ENCODE results near the gene EFEMP2. TPM values are rescaled to one million over a fixed set of nuclear protein-coding genes. Genes with fewer than 3 reads are reported as not detected.

EFEMP2 gene
- polyA plus RNA-seq, 1 donor (not counting 4 experiments of a cell fraction or from before 2014, with no cell fraction given), result 4.8 TPM

GRCh38 chr11:65854852-65855837 lies 17.5 kb downstream of the EFEMP2 start:
- Histone ChIP-seq H3K27me3 (ENCODE audit: control insufficient read depth, extremely low read depth, insufficient read depth, low read length) (no peaks in the 10 kb centered on the region), H3K9ac (ENCODE audit: control insufficient read depth, extremely low read depth, insufficient read depth, low read length) (no peak overlapping the region), H3K4me3 (ENCODE audit: control insufficient read depth in 2 of 3, extremely low read depth in 1 of 3, insufficient read depth in 2 of 3, low read depth in 1 of 3, low read length in 3 of 3) (no peak overlapping the region), H2AFZ (ENCODE audit: control insufficient read depth, low read length) (no peak overlapping the region), H3K36me3 (ENCODE audit: control insufficient read depth in 2 of 2, extremely low read depth in 1 of 2, insufficient read depth in 2 of 2, low read length in 2 of 2) (peaks cover 35 to 46% of the 10 kb centered on the region in 2 experiments), H4K20me1 (ENCODE audit: control insufficient read depth, extremely low read depth, insufficient read depth, low read length) (peaks cover 50% of the 10 kb centered on the region), H3K27ac (ENCODE audit: control insufficient read depth, insufficient read depth, low read length) (no peak overlapping the region), H3K79me2 (ENCODE audit: control insufficient read depth, insufficient read depth, low read length) (peaks cover 44% of the 10 kb centered on the region), H3K4me2 (ENCODE audit: control insufficient read depth, extremely low read depth, insufficient read depth, low read depth, low read length) (no peak overlapping the region), H3K9me3 (ENCODE audit: control insufficient read depth, low read depth, low read length) (no peaks in the 10 kb centered on the region), H3K9me1 (ENCODE audit: control insufficient read depth, extremely low read depth, insufficient read depth, low read length) (peaks cover 7% of the 10 kb centered on the region), H3K4me1 (ENCODE audit: control insufficient read depth, extremely low read depth, insufficient read depth, low read length) (peaks cover 24% of the 10 kb centered on the region)
- FAIRE-seq (no peak), DNase-seq (ENCODE audit: low read depth, low spot score) (no peak)
- no peak for TF ChIP-seq CTCF (optimal IDR thresholded peaks at IDR 0.05 in 1 of 3, IDR thresholded peaks at IDR 0.05 in 1 of 3, conservative IDR thresholded peaks at IDR 0.05 in 1 of 3; ENCODE audit: extremely low read depth in 1 of 3, insufficient read depth in 2 of 3, low read length in 3 of 3)
- no peak for TF ChIP-seq EZH2 (IDR thresholded peaks at IDR 0.05; ENCODE audit: low read length)
- dilution Hi-C loops (cut with MboI; ENCODE audit: extremely low pct_ligation_motif_present, low sequenced_read_pairs), result no loop called here

DNA sequence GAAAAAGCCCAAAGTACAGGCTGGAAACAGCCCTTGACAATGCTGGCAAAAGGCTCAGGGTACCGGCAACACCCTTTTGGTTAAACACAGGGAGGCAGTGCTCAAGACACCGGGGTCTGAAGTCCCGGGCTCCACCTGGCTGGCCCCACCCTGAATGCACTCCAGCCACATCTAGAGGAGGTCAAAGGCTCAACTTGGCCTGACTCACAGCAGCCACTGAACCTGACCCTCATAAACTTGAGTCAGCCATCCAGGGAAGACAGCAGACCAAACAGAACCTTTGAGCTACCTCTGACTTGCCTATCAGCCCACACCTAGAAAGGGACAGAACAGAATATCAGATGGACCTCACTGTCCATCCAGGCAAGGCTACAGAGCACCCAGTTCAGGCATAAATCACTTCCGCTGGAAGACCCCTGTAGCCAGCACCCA lies 18.4 kb downstream of the EFEMP2 start:
- H3K4me2 ChIP-seq (ENCODE audit: control insufficient read depth, extremely low read depth, insufficient read depth, low read depth, low read length), result no peak overlapping the region
- no peak overlapping the region for H3K4me3 ChIP-seq (ENCODE audit: control insufficient read depth in 2 of 3, extremely low read depth in 1 of 3, insufficient read depth in 2 of 3, low read depth in 1 of 3, low read length in 3 of 3)
- no peak for TF ChIP-seq EZH2 (IDR thresholded peaks at IDR 0.05; ENCODE audit: low read length)
- no peak for TF ChIP-seq CTCF (optimal IDR thresholded peaks at IDR 0.05 in 1 of 3, IDR thresholded peaks at IDR 0.05 in 1 of 3, conservative IDR thresholded peaks at IDR 0.05 in 1 of 3; ENCODE audit: extremely low read depth in 1 of 3, insufficient read depth in 2 of 3, low read length in 3 of 3)
- no peak for FAIRE-seq
- peaks cover 16% of the 10 kb centered on the region for H3K4me1 ChIP-seq (ENCODE audit: control insufficient read depth, extremely low read depth, insufficient read depth, low read length)
- no peaks in the 10 kb centered on the region for H3K9me3 ChIP-seq (ENCODE audit: control insufficient read depth, low read depth, low read length)
- H2AFZ ChIP-seq (ENCODE audit: control insufficient read depth, low read length), result no peak overlapping the region
- no peak overlapping the region for H3K9ac ChIP-seq (ENCODE audit: control insufficient read depth, extremely low read depth, insufficient read depth, low read length)
- no peaks in the 10 kb centered on the region for H3K27me3 ChIP-seq (ENCODE audit: control insufficient read depth, extremely low read depth, insufficient read depth, low read length)
- dilution Hi-C loops (cut with MboI; ENCODE audit: extremely low pct_ligation_motif_present, low sequenced_read_pairs), result no loop called here
- H3K79me2 ChIP-seq (ENCODE audit: control insufficient read depth, insufficient read depth, low read length), result peaks cover 44% of the 10 kb centered on the region
- no peak for DNase-seq (ENCODE audit: low read depth, low spot score)
- H3K36me3 ChIP-seq (ENCODE audit: control insufficient read depth in 2 of 2, extremely low read depth in 1 of 2, insufficient read depth in 2 of 2, low read length in 2 of 2), result peaks cover 35 to 46% of the 10 kb centered on the region in 2 experiments
- peaks cover 7% of the 10 kb centered on the region for H3K9me1 ChIP-seq (ENCODE audit: control insufficient read depth, extremely low read depth, insufficient read depth, low read length)
- no peak overlapping the region for H3K27ac ChIP-seq (ENCODE audit: control insufficient read depth, insufficient read depth, low read length)
- H4K20me1 ChIP-seq (ENCODE audit: control insufficient read depth, extremely low read depth, insufficient read depth, low read length), result peaks cover 50% of the 10 kb centered on the region

Data from keratinocyte (primary cell).